ACHN (cell line): ENCODE data around the gene TMCO5A.
A peak's percentile ranks its signal among the peaks of the same experiment; 100 is the strongest.

Experiments
- DNase-seq: peaks from one replicate; pipeline ENCODE4 v3.0.0-alpha.2; 2015
- in situ Hi-C: cut with HindIII; loops from 2 replicates; pipeline ENCODE4 v1.10.0; 2017; ENCODE audit warnings: low sequenced_read_pairs, low pct_ligation_motif_present, low pct_unique_long_range_greater_than_20kb

The TMCO5A gene

DNA sequence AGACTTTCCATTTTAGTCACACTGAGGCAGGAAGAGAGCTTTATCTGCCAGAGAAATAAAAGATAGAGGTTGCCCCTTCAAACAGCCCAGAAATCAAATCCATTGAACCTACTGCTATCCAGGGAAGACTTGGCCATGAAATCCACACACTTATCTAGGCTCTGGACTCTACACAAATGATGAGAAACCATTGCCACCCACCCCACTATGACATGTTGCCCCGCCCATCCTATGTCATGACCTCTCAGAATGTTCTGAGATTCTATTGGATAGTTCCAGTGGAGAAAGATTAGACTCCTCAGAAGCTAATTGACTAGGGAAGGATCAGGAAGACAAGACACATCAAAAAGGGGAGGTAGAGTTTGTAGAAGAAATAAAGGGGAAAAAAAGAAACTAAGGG lies at the start of gene TMCO5A:
Gene TMCO5A (plus strand): TSS at position 301 of the 400 bp plus-strand sequence. CDS start 1,684 bp downstream, outside the sequence.
- DNase-seq = no peak
- in situ Hi-C loops = no loop called here

DNA sequence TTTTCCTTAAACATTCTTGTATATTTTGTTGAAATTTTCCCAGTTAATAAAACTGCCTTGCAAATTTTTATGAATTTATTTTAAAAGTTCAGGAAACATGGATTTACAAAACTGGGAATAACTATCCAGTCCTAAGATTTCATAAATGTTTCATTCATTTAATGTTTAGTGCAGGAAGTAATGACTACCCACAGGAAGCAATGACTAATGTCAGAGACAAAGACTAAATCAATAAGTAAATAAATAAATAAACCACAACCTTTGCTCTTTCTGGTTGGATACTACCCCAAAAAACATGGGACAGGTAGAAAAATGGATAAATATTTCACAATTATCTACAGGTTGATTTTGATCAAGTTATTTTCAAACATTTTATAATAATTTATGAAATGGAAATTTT lies 48.8 kb upstream of the TMCO5A start:
- in situ Hi-C loops = no loop called here
- DNase-seq = no peak

DNA sequence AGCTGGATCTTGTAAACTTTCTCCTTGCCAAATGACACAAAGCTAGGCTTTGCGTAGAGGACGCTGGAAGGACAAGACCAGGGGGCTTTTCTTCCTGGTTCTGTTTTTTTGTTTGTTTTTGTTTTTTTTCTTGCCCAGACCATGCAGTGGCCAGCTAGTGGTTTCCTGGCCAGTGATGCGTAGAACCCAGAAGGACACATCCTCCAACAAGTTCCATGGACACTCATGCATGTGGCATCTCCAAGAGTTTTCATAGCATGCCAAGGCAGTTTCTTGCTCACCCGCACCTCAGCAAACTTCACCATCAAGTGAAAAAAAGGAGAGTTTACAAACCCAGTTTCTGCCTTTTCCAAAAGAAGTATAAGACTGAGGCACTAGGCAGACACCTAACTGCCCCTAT lies 46.1 kb upstream of the TMCO5A start:
- peak; percentile 40 for DNase-seq
- in situ Hi-C loops = no loop called here

- in situ Hi-C loops = no loop called here
- peak; percentile 44 for DNase-seq
Measured at GRCh38 chr15:37891766-37892368, 42.6 kb upstream of the TMCO5A start.

GRCh38 chr15:37893309-37893708 lies 41.1 kb upstream of the TMCO5A start:
- DNase-seq = no peak
- in situ Hi-C loops = no loop called here

- no peak for DNase-seq
- in situ Hi-C loops = no loop called here
Measured at GRCh38 chr15:37898362-37898761, 36.1 kb upstream of the TMCO5A start.

- peak; percentile 47 for DNase-seq
- in situ Hi-C loops = no loop called here
Measured at GRCh38 chr15:37900326-37901221, 33.9 kb upstream of the TMCO5A start.

- DNase-seq = no peak
- in situ Hi-C loops = no loop called here
Measured at GRCh38 chr15:37902126-37902525, 32.3 kb upstream of the TMCO5A start.

DNA sequence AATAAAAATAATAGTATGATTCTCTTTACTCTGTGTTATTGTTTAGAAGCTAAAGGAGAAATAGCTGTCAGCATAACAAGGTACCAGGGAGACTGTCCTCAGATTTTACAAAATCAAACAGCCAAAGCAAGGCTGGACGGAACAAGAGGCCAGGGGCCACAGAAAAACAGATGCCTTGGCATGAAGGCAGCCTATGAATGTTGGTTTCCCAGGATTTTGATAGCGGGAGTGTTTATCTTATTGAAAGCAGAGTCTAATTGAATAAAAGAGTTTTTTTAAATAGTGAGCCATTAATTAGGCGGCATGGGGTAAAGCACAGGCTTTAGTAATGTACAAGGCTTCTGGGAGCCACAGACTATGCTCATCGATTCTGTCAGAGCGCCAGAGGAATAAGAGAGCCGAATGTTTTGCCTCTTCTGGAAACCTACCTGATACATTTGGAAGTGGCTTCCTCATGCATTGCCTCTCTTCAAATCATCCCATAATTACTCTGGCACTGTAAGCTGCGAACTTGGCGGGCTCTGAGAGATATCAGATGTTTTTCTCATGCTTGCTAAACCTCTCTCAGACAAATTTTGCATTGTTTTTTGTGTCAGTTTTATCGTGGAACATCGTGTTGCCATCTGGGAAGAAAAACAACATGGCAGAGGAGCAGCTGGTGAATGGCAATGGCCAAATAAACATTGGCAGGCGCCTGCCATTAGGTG lies 30.4 kb upstream of the TMCO5A start:
- no peak for DNase-seq

GRCh38 chr15:37907136-37907535 lies 27.3 kb upstream of the TMCO5A start:
- DNase-seq = peak; percentile 13
- in situ Hi-C loops = no loop called here

More for the DNA sequence above, 30.4 kb upstream of the TMCO5A start:
- in situ Hi-C loops = no loop called here

DNA sequence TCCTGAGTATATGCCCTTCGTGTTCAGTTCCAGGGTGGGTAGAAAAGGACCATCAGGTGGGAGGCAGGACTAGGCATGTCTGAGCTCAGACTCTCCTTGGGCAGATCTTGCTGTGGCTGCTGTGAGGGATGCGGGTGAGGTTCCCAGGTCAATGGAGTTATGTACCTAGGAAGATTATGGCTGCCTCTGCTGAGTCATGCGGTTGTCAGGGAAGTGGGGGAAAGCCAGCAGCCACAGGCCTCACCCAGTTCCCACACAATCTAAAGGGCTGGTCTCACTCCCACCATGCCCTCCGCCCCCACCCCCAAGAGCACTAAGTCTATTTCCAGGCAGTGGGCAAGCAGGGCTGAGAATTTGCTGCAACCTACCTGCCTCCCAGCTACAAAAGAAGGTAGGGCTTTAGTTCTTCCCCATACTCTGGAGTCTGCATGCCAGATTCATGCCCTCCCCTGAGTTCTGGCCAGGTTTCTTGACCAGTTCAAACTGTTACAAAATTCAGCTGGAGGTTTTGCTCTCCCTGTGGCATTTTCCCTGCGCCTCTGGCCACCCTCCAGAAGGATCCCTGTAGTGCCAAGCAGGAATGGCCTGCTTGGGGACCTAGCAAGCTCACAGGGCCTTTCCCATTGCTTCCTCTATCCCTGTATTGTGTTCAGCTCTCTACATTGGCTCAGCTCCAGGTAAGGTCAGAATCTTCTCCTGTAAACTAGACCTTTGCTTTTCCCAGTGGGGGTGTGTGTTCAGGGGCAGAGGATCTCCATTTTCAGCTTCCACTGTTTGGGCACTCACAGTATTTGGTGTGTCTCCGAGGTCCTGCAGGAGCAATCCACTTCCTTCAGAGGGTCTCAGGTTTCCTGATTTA lies 12.7 kb upstream of the TMCO5A start:
- DNase-seq = no peak
- in situ Hi-C loops = no loop called here

DNA sequence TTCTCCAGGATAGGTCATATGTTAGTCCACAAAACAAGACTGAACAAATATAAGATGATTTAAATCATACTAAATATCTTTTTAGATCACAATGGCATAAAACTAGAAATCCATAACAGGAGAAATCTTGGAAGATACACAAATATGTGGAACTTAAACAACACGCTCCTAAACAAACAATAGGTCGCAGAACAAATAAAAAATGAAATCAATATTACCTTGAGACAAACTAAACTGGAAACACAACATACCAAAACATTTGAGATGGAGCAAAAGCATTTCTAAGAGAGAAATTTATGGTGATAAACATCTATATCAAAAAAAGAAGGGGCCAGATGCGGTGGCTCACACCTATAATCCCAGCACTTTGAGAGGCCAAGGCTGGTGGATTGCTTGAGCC lies 8.3 kb upstream of the TMCO5A start:
- in situ Hi-C loops = no loop called here
- DNase-seq = no peak

DNA sequence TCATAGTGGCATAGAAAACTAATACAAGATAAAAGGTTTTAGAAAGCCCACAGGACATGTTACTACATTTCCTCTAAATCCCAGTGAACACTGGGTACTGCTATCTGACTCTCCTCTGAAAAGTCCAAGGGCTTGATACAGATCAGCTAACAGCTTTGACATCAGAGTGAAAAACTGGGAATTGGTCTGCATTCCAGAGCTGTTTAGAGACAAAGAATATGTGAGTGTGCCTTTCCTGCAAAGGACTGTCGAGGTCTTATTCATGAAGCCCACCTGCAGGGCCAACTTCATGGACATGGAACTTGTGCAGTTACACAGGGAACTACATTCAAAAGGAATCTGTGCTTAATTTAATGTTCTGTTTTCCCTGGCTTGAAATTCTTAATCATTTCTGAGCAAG lies 5.2 kb upstream of the TMCO5A start:
- DNase-seq = no peak

GRCh38 chr15:37931321-37931720 lies 3.1 kb upstream of the TMCO5A start:
- in situ Hi-C loops = no loop called here
- DNase-seq = no peak

More for the DNA sequence above, 5.2 kb upstream of the TMCO5A start:
- in situ Hi-C loops = no loop called here

- DNase-seq = no peak
- in situ Hi-C loops = no loop called here
Measured at GRCh38 chr15:37931868-37932267, 2.6 kb upstream of the TMCO5A start.

DNA sequence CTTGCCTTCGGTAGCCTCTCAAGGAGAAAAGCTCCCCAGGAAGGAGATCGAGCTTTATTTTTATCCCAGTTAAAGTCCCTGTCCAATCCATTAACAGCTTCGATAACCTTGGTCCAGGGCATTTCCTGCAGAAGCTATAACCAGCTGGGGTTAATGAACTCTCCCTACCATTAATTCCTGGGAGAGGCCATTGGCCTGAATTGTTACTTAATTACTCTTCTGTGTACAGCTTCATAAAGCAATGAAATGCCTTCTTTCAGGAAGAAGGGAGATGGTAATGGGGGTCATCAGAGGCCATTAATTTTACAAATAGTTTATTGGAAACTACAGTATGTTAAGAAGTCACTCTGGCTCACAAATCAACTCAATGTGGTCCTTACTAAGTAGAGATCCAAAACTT lies 1.9 kb upstream of the TMCO5A start:
- in situ Hi-C loops = no loop called here
- no peak for DNase-seq

DNA sequence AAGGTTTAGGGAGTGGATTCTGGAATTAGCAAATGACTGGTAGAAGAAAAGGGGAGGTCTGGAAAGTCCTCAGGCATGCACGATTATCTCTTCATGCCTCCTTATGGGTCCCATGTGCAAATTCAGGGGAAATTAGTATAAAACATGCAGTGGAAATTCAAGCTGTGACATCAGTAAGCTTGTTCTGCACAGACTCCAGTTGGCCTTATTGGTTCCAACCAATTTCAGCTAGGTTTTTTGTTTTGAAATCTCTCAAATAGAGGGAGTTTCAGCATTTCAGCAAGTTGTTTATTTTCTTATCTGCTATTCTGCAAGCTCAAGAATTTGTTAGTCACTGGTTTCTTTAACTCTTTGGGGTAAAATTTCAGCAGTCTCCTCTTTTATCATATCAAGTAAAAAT lies 774 bp upstream of the TMCO5A start:
- no peak for DNase-seq
- in situ Hi-C loops = no loop called here

- in situ Hi-C loops = no loop called here
- DNase-seq = no peak
Measured at GRCh38 chr15:37940876-37941275, 6.4 kb downstream of the TMCO5A start.

- no peak for DNase-seq
Measured at GRCh38 chr15:37941779-37942178, 7.3 kb downstream of the TMCO5A start.

More at GRCh38 chr15:37941779-37942178, 7.3 kb downstream of the TMCO5A start:
- in situ Hi-C loops = no loop called here
